Measurements from ENCODE around the gene RSPH10B2.
A peak's percentile ranks its signal among the peaks of the same experiment; 100 is the strongest.
"Not testable (repeated sequence)": the region's sequence is repeated elsewhere in the genome, so short reads cannot be mapped to it uniquely, and the experiment has no call there.

The RSPH10B2 gene

GRCh38 chr7:6753964-6754363, at the start of gene RSPH10B2:
RSPH10B2 (plus strand) TSS chr7:6754103; CDS start chr7:6757678, 3,575 bp downstream.
- DNase-seq = not testable (repeated sequence)

GRCh38 chr7:6705959-6706665, 47.8 kb upstream of the RSPH10B2 start:
- no peak for DNase-seq

- DNase-seq = peak; percentile 22 to 65
Observed at GRCh38 chr7:6706666-6707407, 47.1 kb upstream of the RSPH10B2 start, which contains the start of gene ZNF12. ZNF12 (minus strand) TSS chr7:6706947; CDS start chr7:6705173, 1,774 bp downstream.

GRCh38 chr7:6708304-6708703, 45.6 kb upstream of the RSPH10B2 start:
- DNase-seq = no peak

GRCh38 chr7:6709808-6710207, 44.1 kb upstream of the RSPH10B2 start:
- no peak for DNase-seq

GRCh38 chr7:6714360-6714759, 39.5 kb upstream of the RSPH10B2 start:
- DNase-seq = no peak

GRCh38 chr7:6715898-6716297, 38.0 kb upstream of the RSPH10B2 start:
- DNase-seq = not testable (repeated sequence)

- DNase-seq = no peak
Observed at GRCh38 chr7:6718124-6718523, 35.8 kb upstream of the RSPH10B2 start.

GRCh38 chr7:6724351-6724750, 29.6 kb upstream of the RSPH10B2 start:
- DNase-seq = not testable (repeated sequence)

- DNase-seq = no peak
Observed at GRCh38 chr7:6725003-6725402, 28.9 kb upstream of the RSPH10B2 start.

GRCh38 chr7:6726341-6726740, 27.6 kb upstream of the RSPH10B2 start:
- DNase-seq = not testable (repeated sequence)

GRCh38 chr7:6727663-6728062, 26.2 kb upstream of the RSPH10B2 start:
- DNase-seq = no peak

GRCh38 chr7:6728893-6729491, 24.9 kb upstream of the RSPH10B2 start:
- not testable (repeated sequence) for DNase-seq

GRCh38 chr7:6729492-6730342, 24.2 kb upstream of the RSPH10B2 start:
- DNase-seq = peak; percentile 37 to 77

- DNase-seq = no peak
Observed at GRCh38 chr7:6730343-6730633, 23.6 kb upstream of the RSPH10B2 start.

GRCh38 chr7:6738415-6738814, 15.5 kb upstream of the RSPH10B2 start:
- not testable (repeated sequence) for DNase-seq

GRCh38 chr7:6744410-6745100, 9.3 kb upstream of the RSPH10B2 start:
- DNase-seq = not testable (repeated sequence)

GRCh38 chr7:6749335-6749734, 4.6 kb upstream of the RSPH10B2 start:
- not testable (repeated sequence) for DNase-seq

- not testable (repeated sequence) for DNase-seq
Observed at GRCh38 chr7:6750173-6750572, 3.7 kb upstream of the RSPH10B2 start.

- not testable (repeated sequence) for DNase-seq
Observed at GRCh38 chr7:6761186-6761585, 7.3 kb downstream of the RSPH10B2 start.

- not testable (repeated sequence) for DNase-seq
Observed at GRCh38 chr7:6781581-6781980, 27.7 kb downstream of the RSPH10B2 start.

GRCh38 chr7:6789353-6789752, 35.5 kb downstream of the RSPH10B2 start:
- DNase-seq = not testable (repeated sequence)
